ENCODE measurements around the gene ERICH4. TPM values are rescaled to one million over a fixed set of nuclear protein-coding genes. Genes with fewer than 3 reads are reported as not detected.
"Not testable (repeated sequence)": the region's sequence is repeated elsewhere in the genome, so short reads cannot be mapped to it uniquely, and the experiment has no call there.

Gene ERICH4
- total RNA-seq, 2 donors from 2014 or later, result not detected

GRCh38 chr19:41449079-41449864 lies 6.3 kb downstream of the ERICH4 start:
- no peak overlapping the region for H3K27ac Mint-ChIP-seq
- peak overlapping the region; percentile 84 to 88 for H3K4me3 Mint-ChIP-seq
- no peaks in the 10 kb centered on the region for H3K9me3 Mint-ChIP-seq
- DNase-seq, result peak; percentile 75 to 84
- H3K27me3 Mint-ChIP-seq (ENCODE audit: low read depth), result no peaks in the 10 kb centered on the region
- H3K36me3 Mint-ChIP-seq (ENCODE audit: insufficient read depth in 2 of 2), result no peaks in the 10 kb centered on the region
- H3K4me1 Mint-ChIP-seq (ENCODE audit: low read depth), result peaks cover 20% of the 10 kb centered on the region
- peak; percentile 92 to 94 for ATAC-seq (replicated peaks in 1 of 2)

GRCh38 chr19:41449865-41450178 lies 6.9 kb downstream of the ERICH4 start:
- no peaks in the 10 kb centered on the region for H3K36me3 Mint-ChIP-seq (ENCODE audit: insufficient read depth in 2 of 2)
- no peaks in the 10 kb centered on the region for H3K9me3 Mint-ChIP-seq
- ATAC-seq (replicated peaks in 1 of 2) (peak; percentile 12 to 20), DNase-seq (no peak)
- no peaks in the 10 kb centered on the region for H3K27me3 Mint-ChIP-seq (ENCODE audit: low read depth)
- H3K27ac Mint-ChIP-seq, result no peak overlapping the region
- H3K4me1 Mint-ChIP-seq (ENCODE audit: low read depth), result peaks cover 20% of the 10 kb centered on the region
- H3K4me3 Mint-ChIP-seq, result peak overlapping the region; percentile 84 to 88

GRCh38 chr19:41452584-41453275 lies 9.8 kb downstream of the ERICH4 start:
- no peaks in the 10 kb centered on the region for H3K27me3 Mint-ChIP-seq (ENCODE audit: low read depth)
- ATAC-seq (replicated peaks in 1 of 2) (no peak), DNase-seq (no peak)
- no peaks in the 10 kb centered on the region for H3K9me3 Mint-ChIP-seq
- H3K4me3 Mint-ChIP-seq, result no peak overlapping the region
- H3K36me3 Mint-ChIP-seq (ENCODE audit: insufficient read depth in 2 of 2), result no peaks in the 10 kb centered on the region
- H3K27ac Mint-ChIP-seq, result no peak overlapping the region
- H3K4me1 Mint-ChIP-seq (ENCODE audit: low read depth), result peaks cover 38% of the 10 kb centered on the region

- no peak overlapping the region for H3K27ac Mint-ChIP-seq
- no peaks in the 10 kb centered on the region for H3K36me3 Mint-ChIP-seq (ENCODE audit: insufficient read depth in 2 of 2)
- no peak overlapping the region for H3K4me3 Mint-ChIP-seq
- no peaks in the 10 kb centered on the region for H3K27me3 Mint-ChIP-seq (ENCODE audit: low read depth)
- ATAC-seq (replicated peaks in 1 of 2) (no peak), DNase-seq (no peak)
- no peaks in the 10 kb centered on the region for H3K9me3 Mint-ChIP-seq
- peaks cover 27% of the 10 kb centered on the region for H3K4me1 Mint-ChIP-seq (ENCODE audit: low read depth)
Measured at GRCh38 chr19:41455936-41456335, 13.0 kb downstream of the ERICH4 start.

GRCh38 chr19:41456342-41456918 lies 13.5 kb downstream of the ERICH4 start:
- Mint-ChIP-seq H3K27me3 (ENCODE audit: low read depth) (no peaks in the 10 kb centered on the region), H3K4me1 (ENCODE audit: low read depth) (peaks cover 27% of the 10 kb centered on the region), H3K4me3 (no peak overlapping the region), H3K27ac (peak overlapping the region; percentile 3), H3K36me3 (ENCODE audit: insufficient read depth in 2 of 2) (no peaks in the 10 kb centered on the region), H3K9me3 (no peaks in the 10 kb centered on the region)
- DNase-seq (no peak), ATAC-seq (replicated peaks in 1 of 2) (no peak)

GRCh38 chr19:41457241-41457640 lies 14.3 kb downstream of the ERICH4 start:
- Mint-ChIP-seq H3K36me3 (ENCODE audit: insufficient read depth in 2 of 2) (no peaks in the 10 kb centered on the region), H3K9me3 (no peaks in the 10 kb centered on the region), H3K27ac (peak overlapping the region; percentile 0), H3K27me3 (ENCODE audit: low read depth) (no peaks in the 10 kb centered on the region), H3K4me3 (peak overlapping the region in 1 of 2 donors; percentile 5), H3K4me1 (ENCODE audit: low read depth) (peaks cover 27% of the 10 kb centered on the region)
- peak in 1 of 2 donors; percentile 8 for DNase-seq
- ATAC-seq (replicated peaks in 1 of 2), result peak; percentile 95 to 96

GRCh38 chr19:41462497-41462896 lies 19.5 kb downstream of the ERICH4 start:
- no peak overlapping the region for H3K27ac Mint-ChIP-seq
- no peaks in the 10 kb centered on the region for H3K9me3 Mint-ChIP-seq
- peaks cover 21% of the 10 kb centered on the region for H3K27me3 Mint-ChIP-seq (ENCODE audit: low read depth)
- no peak overlapping the region for H3K4me3 Mint-ChIP-seq
- no peak for ATAC-seq (replicated peaks in 1 of 2)
- H3K36me3 Mint-ChIP-seq (ENCODE audit: insufficient read depth in 2 of 2), result no peaks in the 10 kb centered on the region
- DNase-seq, result no peak
- H3K4me1 Mint-ChIP-seq (ENCODE audit: low read depth), result peaks cover 15% of the 10 kb centered on the region

- not testable (repeated sequence) for H3K4me1 Mint-ChIP-seq (ENCODE audit: low read depth); H3K36me3 Mint-ChIP-seq (ENCODE audit: insufficient read depth in 2 of 2); DNase-seq; H3K27ac Mint-ChIP-seq; H3K9me3 Mint-ChIP-seq
- peak in 1 of 2 donors; percentile 36 for ATAC-seq (replicated peaks in 1 of 2)
- Mint-ChIP-seq H3K27me3 (ENCODE audit: low read depth) (peaks cover 31% of the 10 kb centered on the region), H3K4me3 (peak overlapping the region; percentile 36 to 47)
Measured at GRCh38 chr19:41463257-41464256, 20.6 kb downstream of the ERICH4 start.

GRCh38 chr19:41476583-41476982 lies 33.6 kb downstream of the ERICH4 start:
- no peak overlapping the region for H3K4me3 Mint-ChIP-seq

GRCh38 chr19:41478171-41478570 lies 35.2 kb downstream of the ERICH4 start:
- H3K27me3 Mint-ChIP-seq (ENCODE audit: low read depth), result peaks cover 37% of the 10 kb centered on the region
- ATAC-seq (replicated peaks in 1 of 2) (no peak), DNase-seq (no peak)
- H3K27ac Mint-ChIP-seq, result no peak overlapping the region
- no peaks in the 10 kb centered on the region for H3K36me3 Mint-ChIP-seq (ENCODE audit: insufficient read depth in 2 of 2)
- H3K4me3 Mint-ChIP-seq, result no peak overlapping the region
- no peaks in the 10 kb centered on the region for H3K4me1 Mint-ChIP-seq (ENCODE audit: low read depth)
- H3K9me3 Mint-ChIP-seq, result no peaks in the 10 kb centered on the region

More at GRCh38 chr19:41476583-41476982, 33.6 kb downstream of the ERICH4 start:
- Mint-ChIP-seq H3K9me3 (no peaks in the 10 kb centered on the region), H3K27me3 (ENCODE audit: low read depth) (peaks cover 48% of the 10 kb centered on the region), H3K36me3 (ENCODE audit: insufficient read depth in 2 of 2) (no peaks in the 10 kb centered on the region), H3K4me1 (ENCODE audit: low read depth) (no peaks in the 10 kb centered on the region), H3K27ac (no peak overlapping the region)
- no peak for DNase-seq
- no peak for ATAC-seq (replicated peaks in 1 of 2)

GRCh38 chr19:41478875-41479756 lies 36.2 kb downstream of the ERICH4 start:
- DNase-seq, result no peak
- Mint-ChIP-seq H3K27me3 (ENCODE audit: low read depth) (peaks cover 41% of the 10 kb centered on the region), H3K36me3 (ENCODE audit: insufficient read depth in 2 of 2) (no peaks in the 10 kb centered on the region), H3K9me3 (no peaks in the 10 kb centered on the region), H3K4me1 (ENCODE audit: low read depth) (no peaks in the 10 kb centered on the region), H3K4me3 (no peak overlapping the region), H3K27ac (no peak overlapping the region)
- ATAC-seq (replicated peaks in 1 of 2), result no peak

- no peak overlapping the region for H3K27ac Mint-ChIP-seq
- no peak for DNase-seq
- no peak for ATAC-seq (replicated peaks in 1 of 2)
- no peaks in the 10 kb centered on the region for H3K4me1 Mint-ChIP-seq (ENCODE audit: low read depth)
- peaks cover 45% of the 10 kb centered on the region for H3K27me3 Mint-ChIP-seq (ENCODE audit: low read depth)
- H3K9me3 Mint-ChIP-seq, result no peaks in the 10 kb centered on the region
- no peaks in the 10 kb centered on the region for H3K36me3 Mint-ChIP-seq (ENCODE audit: insufficient read depth in 2 of 2)
- H3K4me3 Mint-ChIP-seq, result no peak overlapping the region
Measured at GRCh38 chr19:41479757-41480191, 36.8 kb downstream of the ERICH4 start.
